ENCODE data around the gene VPS35L. TPM values are rescaled to one million over a fixed set of nuclear protein-coding genes. Genes with fewer than 3 reads are reported as not detected.
A peak's percentile ranks its signal among the peaks of the same experiment; 100 is the strongest.

The VPS35L gene
- total RNA-seq, 1 experiment from 2014 or later = 55.5 TPM

DNA sequence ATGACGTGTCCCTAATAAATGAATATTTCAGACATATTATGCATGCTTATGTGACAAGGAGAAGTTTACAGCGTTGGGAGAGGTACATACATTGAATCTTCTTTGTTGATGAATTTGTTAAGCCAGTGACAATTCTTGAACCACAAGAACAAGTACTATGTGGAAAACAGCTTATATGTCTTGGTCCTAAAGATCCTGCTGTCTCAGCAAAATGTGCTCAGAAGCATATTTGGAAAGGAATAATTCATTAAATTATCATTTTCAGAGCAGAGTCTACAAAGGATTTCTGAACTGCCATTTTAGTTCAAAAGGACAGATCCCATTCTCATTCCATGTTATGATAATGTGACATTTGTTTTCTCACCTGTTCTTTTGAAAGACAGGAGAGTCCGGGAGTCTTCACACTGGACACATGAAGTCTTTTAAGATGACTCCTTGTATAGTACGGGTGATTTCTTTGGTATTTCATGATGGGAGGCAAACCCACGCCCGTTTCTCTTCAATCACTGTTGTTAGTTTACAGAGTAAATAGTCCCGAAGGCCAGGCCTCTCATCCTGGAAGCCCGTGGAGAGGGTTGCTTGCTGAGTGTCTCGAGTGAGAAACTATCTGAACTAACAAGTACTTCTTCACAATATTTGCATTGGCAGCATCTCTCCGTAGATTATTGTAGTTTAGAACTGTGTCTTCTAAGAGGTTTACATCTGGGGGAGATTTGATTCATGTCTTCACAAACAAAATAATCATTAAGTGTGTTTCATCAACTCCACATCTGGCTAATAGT, 26.7 kb downstream of the VPS35L start:
- CTCF ChIA-PET = interaction anchor here (0.6 to 1.2 kb wide), 4 partner anchors 11 to 295 kb away, joined by 3 to 4 read pairs (median 4); no protein-coding TSS in a partner anchor
- no peak for DNase-seq (ENCODE audit: unreplicated experiment)
- no peak overlapping the region for H3K27ac Mint-ChIP-seq (ENCODE audit: low read depth, unreplicated experiment)
- H3K9me3 Mint-ChIP-seq (ENCODE audit: unreplicated experiment) = no peaks in the 10 kb centered on the region
- no TSS peak for BruUV-seq (replicated peaks)
- TF ChIP-seq, protein P1, sequence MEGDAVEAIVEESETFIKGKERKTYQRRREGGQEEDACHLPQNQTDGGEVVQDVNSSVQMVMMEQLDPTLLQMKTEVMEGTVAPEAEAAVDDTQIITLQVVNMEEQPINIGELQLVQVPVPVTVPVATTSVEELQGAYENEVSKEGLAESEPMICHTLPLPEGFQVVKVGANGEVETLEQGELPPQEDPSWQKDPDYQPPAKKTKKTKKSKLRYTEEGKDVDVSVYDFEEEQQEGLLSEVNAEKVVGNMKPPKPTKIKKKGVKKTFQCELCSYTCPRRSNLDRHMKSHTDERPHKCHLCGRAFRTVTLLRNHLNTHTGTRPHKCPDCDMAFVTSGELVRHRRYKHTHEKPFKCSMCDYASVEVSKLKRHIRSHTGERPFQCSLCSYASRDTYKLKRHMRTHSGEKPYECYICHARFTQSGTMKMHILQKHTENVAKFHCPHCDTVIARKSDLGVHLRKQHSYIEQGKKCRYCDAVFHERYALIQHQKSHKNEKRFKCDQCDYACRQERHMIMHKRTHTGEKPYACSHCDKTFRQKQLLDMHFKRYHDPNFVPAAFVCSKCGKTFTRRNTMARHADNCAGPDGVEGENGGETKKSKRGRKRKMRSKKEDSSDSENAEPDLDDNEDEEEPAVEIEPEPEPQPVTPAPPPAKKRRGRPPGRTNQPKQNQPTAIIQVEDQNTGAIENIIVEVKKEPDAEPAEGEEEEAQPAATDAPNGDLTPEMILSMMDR (IDR thresholded peaks at IDR 0.05; ENCODE audit: unreplicated experiment) = no peak
- H3K36me3 Mint-ChIP-seq (ENCODE audit: insufficient read depth, unreplicated experiment) = peaks cover 81% of the 10 kb centered on the region
- intact Hi-C loops (cut with micrococcal nuclease) = loop anchor here (5.0 to 10.0 kb wide), 2 partner anchors 133 to 305 kb away; partner anchors contain the start of genes IQCK and KNOP1
- POLR2A ChIA-PET = interaction anchor here (0.6 kb wide), 1 partner anchor 192 kb away, joined by 3 read pairs; no protein-coding TSS in a partner anchor
- no peaks in the 10 kb centered on the region for H3K4me1 Mint-ChIP-seq (ENCODE audit: insufficient read depth, unreplicated experiment)
- H3K4me3 Mint-ChIP-seq (ENCODE audit: unreplicated experiment) = no peak overlapping the region
- no peaks in the 10 kb centered on the region for H3K27me3 Mint-ChIP-seq (ENCODE audit: insufficient read depth, unreplicated experiment)

DNA sequence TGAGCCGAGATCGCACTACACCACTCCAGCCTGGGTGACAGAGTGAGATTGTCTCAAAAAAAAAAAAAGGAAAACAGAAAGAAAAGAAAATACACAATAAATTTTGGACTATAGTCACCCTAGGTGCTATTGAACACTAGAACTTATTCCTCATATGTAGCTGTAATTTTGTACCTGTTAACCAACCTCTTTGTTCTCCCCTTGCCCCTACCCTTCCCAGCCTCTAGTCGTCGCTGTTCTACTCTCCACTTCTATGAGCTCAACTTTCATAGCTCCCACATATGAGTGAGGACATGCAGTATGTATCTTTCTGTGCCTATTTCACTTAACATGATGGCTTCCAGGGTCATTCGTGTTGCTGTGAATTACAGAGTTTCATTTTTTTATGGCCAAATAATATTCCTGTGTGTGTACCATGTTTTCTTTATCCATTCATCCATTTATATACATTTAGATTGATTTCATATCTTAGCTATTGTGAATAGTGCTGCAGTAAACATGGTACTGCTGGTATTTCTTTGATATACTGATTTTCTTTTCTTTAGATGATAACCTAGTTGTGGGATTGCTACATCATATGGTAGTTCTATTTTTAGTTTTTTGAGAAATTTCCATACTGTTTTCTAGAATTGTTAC, 28.3 kb downstream of the VPS35L start:
- no peaks in the 10 kb centered on the region for H3K27me3 Mint-ChIP-seq (ENCODE audit: insufficient read depth, unreplicated experiment)
- peaks cover 80% of the 10 kb centered on the region for H3K36me3 Mint-ChIP-seq (ENCODE audit: insufficient read depth, unreplicated experiment)
- no peaks in the 10 kb centered on the region for H3K9me3 Mint-ChIP-seq (ENCODE audit: unreplicated experiment)
- no peak overlapping the region for H3K27ac Mint-ChIP-seq (ENCODE audit: low read depth, unreplicated experiment)
- TF ChIP-seq, protein P1 (IDR thresholded peaks at IDR 0.05; ENCODE audit: unreplicated experiment) = peak; percentile 93
- peak; percentile 70 for DNase-seq (ENCODE audit: unreplicated experiment)
- ChIA-PET CTCF (interaction anchor here (0.5 to 4.1 kb wide), 55 partner anchors 10 to 1631 kb away, joined by 3 to 85 read pairs (median 4); partner anchors contain the start of genes GPRC5B and VPS35L), POLR2A (interaction anchor here (0.6 kb wide), 1 partner anchor 113 kb away, joined by 3 read pairs; no protein-coding TSS in a partner anchor)
- H3K4me1 Mint-ChIP-seq (ENCODE audit: insufficient read depth, unreplicated experiment) = no peaks in the 10 kb centered on the region
- no peak overlapping the region for H3K4me3 Mint-ChIP-seq (ENCODE audit: unreplicated experiment)
- intact Hi-C loops (cut with micrococcal nuclease) = loop anchor here (5.0 to 10.0 kb wide), 2 partner anchors 131 to 304 kb away; partner anchors contain the start of genes IQCK and KNOP1
- BruUV-seq (replicated peaks) = no TSS peak

DNA sequence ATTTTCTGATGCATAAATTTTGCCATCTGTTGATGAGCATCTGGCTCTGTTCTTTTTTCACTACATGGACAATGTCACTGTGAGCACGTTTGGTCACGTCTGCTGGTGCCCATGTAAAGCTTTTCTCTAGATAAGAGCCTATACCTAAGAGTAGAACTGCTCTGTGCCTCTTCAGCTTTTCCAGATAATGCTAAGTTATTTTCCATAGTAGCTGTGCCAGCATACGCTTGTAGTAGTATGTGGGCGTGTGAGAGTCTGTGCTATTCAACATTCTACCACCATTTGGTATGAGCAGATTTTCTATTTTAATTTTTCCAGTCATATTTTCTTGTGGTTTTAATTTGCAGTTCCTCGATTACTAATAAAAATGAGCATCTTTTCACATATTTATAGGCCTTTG, 33.2 kb downstream of the VPS35L start:
- H3K4me1 Mint-ChIP-seq (ENCODE audit: insufficient read depth, unreplicated experiment) = peaks cover 5% of the 10 kb centered on the region
- no TSS peak for BruUV-seq (replicated peaks)
- ChIA-PET POLR2A (no interaction called here), CTCF (interaction anchor here (0.6 to 2.5 kb wide), 8 partner anchors 12 to 796 kb away, joined by 3 to 16 read pairs (median 4); no protein-coding TSS in a partner anchor)
- H3K27me3 Mint-ChIP-seq (ENCODE audit: insufficient read depth, unreplicated experiment) = no peaks in the 10 kb centered on the region
- no peak for DNase-seq (ENCODE audit: unreplicated experiment)
- H3K4me3 Mint-ChIP-seq (ENCODE audit: unreplicated experiment) = no peak overlapping the region
- H3K36me3 Mint-ChIP-seq (ENCODE audit: insufficient read depth, unreplicated experiment) = peaks cover 87% of the 10 kb centered on the region
- intact Hi-C loops (cut with micrococcal nuclease) = loop anchor here (10.0 kb wide), 1 partner anchor 126 kb away; the partner anchor contains the start of genes IQCK and KNOP1
- TF ChIP-seq, protein P1 (IDR thresholded peaks at IDR 0.05; ENCODE audit: unreplicated experiment) = no peak
- H3K27ac Mint-ChIP-seq (ENCODE audit: low read depth, unreplicated experiment) = no peak overlapping the region
- H3K9me3 Mint-ChIP-seq (ENCODE audit: unreplicated experiment) = no peaks in the 10 kb centered on the region

DNA sequence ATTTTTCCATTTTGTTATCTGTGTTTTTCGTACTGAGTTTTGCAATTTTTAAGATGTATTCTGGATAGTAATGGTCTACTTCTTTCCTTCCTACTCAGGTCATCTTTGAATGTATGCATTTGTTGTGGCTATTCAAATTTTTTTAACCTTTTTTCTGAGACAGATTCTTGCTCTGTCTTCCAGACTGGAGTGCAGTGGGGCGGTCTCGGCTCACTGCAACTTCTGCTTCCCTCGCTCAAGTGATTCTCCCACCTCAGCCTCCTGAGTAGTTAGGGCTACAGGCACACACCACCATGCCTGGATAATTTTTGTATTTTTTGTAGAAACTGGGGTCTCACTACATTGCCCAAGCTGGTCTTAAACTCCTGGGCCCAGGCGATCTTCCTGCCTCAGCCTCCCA, 33.6 kb downstream of the VPS35L start:
- intact Hi-C loops (cut with micrococcal nuclease) = loop anchor here (10.0 kb wide), 1 partner anchor 126 kb away; the partner anchor contains the start of genes IQCK and KNOP1
- Mint-ChIP-seq H3K27ac (ENCODE audit: low read depth, unreplicated experiment) (no peak overlapping the region), H3K9me3 (ENCODE audit: unreplicated experiment) (no peaks in the 10 kb centered on the region), H3K27me3 (ENCODE audit: insufficient read depth, unreplicated experiment) (no peaks in the 10 kb centered on the region), H3K4me3 (ENCODE audit: unreplicated experiment) (no peak overlapping the region), H3K4me1 (ENCODE audit: insufficient read depth, unreplicated experiment) (peaks cover 5% of the 10 kb centered on the region), H3K36me3 (ENCODE audit: insufficient read depth, unreplicated experiment) (peaks cover 84% of the 10 kb centered on the region)
- ChIA-PET CTCF (interaction anchor here (0.7 to 2.5 kb wide), 7 partner anchors 9 to 795 kb away, joined by 3 to 16 read pairs (median 3); no protein-coding TSS in a partner anchor), POLR2A (no interaction called here)
- DNase-seq (ENCODE audit: unreplicated experiment) = no peak
- BruUV-seq (replicated peaks) = no TSS peak
- TF ChIP-seq, protein P1 (IDR thresholded peaks at IDR 0.05; ENCODE audit: unreplicated experiment) = no peak
